ENCODE data around the gene TAMALIN. TPM values are rescaled to one million over a fixed set of nuclear protein-coding genes. Genes with fewer than 3 reads are reported as not detected.
"Not testable (repeated sequence)": the region's sequence is repeated elsewhere in the genome, so short reads cannot be mapped to it uniquely, and the experiment has no call there.

The TAMALIN gene
- total and polyA plus RNA-seq, 2 experiments from 2014 or later, result 0.34 to 3.0 TPM

DNA sequence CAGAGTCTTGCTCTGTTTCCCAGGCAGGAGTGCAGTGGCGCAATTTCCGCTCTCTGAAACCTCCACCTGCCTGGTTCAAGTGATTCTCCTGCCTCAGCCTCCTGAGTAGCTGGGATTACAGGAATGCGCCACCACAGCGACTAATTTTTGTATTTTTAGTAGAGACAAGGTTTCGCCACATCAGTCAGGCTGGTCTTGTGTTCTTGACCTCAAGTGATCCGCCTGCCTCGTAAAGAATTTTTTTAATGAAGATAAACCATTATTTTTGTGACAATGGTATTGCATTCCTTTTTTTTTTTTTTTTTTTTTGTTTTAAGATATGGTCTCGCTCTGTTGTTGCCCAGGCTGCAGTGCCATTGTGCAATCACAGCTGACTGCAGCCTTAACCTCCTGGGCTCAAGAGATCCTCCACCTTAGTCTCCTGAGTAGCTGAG is 29.4 kb upstream of the TAMALIN start (continued):
- TF ChIP-seq EZH2 (IDR thresholded peaks at IDR 0.05; ENCODE audit: low read depth, unreplicated experiment) (no peak), ZNF114 (CRISPR knock-in tag; IDR thresholded peaks at IDR 0.05) (no peak), JUNB (IDR thresholded peaks at IDR 0.05; ENCODE audit: unreplicated experiment) (no peak), STAT1 (IDR thresholded peaks at IDR 0.05; ENCODE audit: unreplicated experiment) (no peak), CREB1 (CRISPR knock-in tag; IDR thresholded peaks at IDR 0.05; ENCODE audit: low read depth) (no peak), NANOG (IDR thresholded peaks at IDR 0.05; ENCODE audit: borderline replicate concordance) (no peak), ZNF331 (CRISPR knock-in tag; IDR thresholded peaks at IDR 0.05; ENCODE audit: low read depth) (no peak), EZH2phosphoT487 (IDR thresholded peaks at IDR 0.05; ENCODE audit: unreplicated experiment) (no peak), POLR2AphosphoS5 (IDR thresholded peaks at IDR 0.05; ENCODE audit: low read depth) (no peak)
- TF ChIP-seq, protein P1, sequence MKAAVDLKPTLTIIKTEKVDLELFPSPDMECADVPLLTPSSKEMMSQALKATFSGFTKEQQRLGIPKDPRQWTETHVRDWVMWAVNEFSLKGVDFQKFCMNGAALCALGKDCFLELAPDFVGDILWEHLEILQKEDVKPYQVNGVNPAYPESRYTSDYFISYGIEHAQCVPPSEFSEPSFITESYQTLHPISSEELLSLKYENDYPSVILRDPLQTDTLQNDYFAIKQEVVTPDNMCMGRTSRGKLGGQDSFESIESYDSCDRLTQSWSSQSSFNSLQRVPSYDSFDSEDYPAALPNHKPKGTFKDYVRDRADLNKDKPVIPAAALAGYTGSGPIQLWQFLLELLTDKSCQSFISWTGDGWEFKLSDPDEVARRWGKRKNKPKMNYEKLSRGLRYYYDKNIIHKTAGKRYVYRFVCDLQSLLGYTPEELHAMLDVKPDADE (IDR thresholded peaks at IDR 0.05), result no peak
- TF ChIP-seq, protein P2, sequence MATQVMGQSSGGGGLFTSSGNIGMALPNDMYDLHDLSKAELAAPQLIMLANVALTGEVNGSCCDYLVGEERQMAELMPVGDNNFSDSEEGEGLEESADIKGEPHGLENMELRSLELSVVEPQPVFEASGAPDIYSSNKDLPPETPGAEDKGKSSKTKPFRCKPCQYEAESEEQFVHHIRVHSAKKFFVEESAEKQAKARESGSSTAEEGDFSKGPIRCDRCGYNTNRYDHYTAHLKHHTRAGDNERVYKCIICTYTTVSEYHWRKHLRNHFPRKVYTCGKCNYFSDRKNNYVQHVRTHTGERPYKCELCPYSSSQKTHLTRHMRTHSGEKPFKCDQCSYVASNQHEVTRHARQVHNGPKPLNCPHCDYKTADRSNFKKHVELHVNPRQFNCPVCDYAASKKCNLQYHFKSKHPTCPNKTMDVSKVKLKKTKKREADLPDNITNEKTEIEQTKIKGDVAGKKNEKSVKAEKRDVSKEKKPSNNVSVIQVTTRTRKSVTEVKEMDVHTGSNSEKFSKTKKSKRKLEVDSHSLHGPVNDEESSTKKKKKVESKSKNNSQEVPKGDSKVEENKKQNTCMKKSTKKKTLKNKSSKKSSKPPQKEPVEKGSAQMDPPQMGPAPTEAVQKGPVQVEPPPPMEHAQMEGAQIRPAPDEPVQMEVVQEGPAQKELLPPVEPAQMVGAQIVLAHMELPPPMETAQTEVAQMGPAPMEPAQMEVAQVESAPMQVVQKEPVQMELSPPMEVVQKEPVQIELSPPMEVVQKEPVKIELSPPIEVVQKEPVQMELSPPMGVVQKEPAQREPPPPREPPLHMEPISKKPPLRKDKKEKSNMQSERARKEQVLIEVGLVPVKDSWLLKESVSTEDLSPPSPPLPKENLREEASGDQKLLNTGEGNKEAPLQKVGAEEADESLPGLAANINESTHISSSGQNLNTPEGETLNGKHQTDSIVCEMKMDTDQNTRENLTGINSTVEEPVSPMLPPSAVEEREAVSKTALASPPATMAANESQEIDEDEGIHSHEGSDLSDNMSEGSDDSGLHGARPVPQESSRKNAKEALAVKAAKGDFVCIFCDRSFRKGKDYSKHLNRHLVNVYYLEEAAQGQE (IDR thresholded peaks at IDR 0.05; ENCODE audit: unreplicated experiment), result no peak

DNA sequence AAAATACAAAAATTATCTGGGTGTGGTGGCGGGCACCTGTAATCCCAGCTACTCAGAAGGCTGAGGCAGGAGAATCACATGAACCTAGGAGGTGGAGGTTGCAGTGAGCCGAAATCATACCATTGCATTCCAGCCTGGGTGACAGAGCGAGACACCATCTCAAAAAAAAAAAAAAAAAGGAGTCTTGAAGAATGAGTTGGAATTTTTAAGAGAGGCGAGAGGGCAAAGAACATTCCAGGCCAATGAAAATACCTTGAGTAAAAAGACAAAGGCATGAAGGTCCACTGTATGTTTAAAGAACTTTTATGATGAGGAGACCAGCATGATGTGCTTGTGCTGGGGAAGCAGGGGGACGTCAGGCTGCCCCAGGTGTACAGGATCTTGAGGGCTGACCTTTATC is 27.4 kb upstream of the TAMALIN start:
- not testable (repeated sequence) for H3K4me3 Mint-ChIP-seq; H3K27ac ChIP-seq (ENCODE audit: low read depth); H3K27me3 Mint-ChIP-seq (ENCODE audit: insufficient read depth, low read depth, poor library complexity); H3K27ac Mint-ChIP-seq; DNase-seq (ENCODE audit: low spot score); H3K79me2 ChIP-seq (replicated peaks; ENCODE audit: insufficient read depth); H3K27me3 ChIP-seq (ENCODE audit: insufficient read depth); H4K20me1 ChIP-seq (replicated peaks; ENCODE audit: insufficient read depth); H3F3A ChIP-seq (replicated peaks; ENCODE audit: low read depth); H3K4me2 ChIP-seq; H3K4me1 Mint-ChIP-seq; H3K4me3 ChIP-seq; ATAC-seq; H3K9me3 Mint-ChIP-seq; H3K9me2 ChIP-seq (ENCODE audit: insufficient read depth); H3K36me3 ChIP-seq (ENCODE audit: insufficient read depth); H3K4me1 ChIP-seq (ENCODE audit: insufficient read depth); H2AFZ ChIP-seq
- peaks cover 40% of the 10 kb centered on the region for H3K36me3 Mint-ChIP-seq (ENCODE audit: low read depth)
